ENCODE results near the gene WIPF2.

The WIPF2 gene

DNA sequence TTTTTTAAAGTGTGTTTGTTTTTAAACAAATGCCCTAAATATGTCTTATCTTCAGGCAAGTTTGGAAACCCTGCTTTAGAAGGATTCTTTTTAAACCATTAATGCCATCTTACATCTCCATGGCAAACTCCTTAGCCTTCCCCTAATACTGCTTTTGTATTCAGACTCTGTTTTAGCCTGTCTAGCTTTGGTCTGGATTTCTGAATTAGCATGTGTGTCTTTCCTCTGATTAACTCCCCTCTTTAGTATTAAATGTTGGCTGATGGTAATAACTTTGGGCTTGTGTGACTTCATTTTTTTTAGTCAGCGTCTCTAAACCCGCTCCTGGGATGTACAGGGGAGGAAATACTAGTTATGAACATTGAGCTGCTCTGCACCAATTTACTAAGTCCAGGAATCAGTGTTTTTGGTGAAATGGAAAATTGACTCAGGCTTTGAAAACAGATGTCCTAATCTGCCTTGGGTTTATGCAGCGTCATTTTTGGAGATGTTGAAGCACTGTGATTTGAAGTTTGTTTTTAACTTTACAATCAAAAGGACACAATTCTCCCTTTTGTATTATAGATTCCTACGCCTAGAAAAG is 22.2 kb downstream of the WIPF2 start:
- Histone ChIP-seq H3K4me2 (ENCODE audit: low read length) (no peak overlapping the region), H3K9me3 (ENCODE audit: control insufficient read depth, low read length) (no peaks in the 10 kb centered on the region), H3K27ac (no peak overlapping the region), H3K4me3 (ENCODE audit: low read depth, low read length) (no peak overlapping the region), H3K4me1 (no peaks in the 10 kb centered on the region), H3K27me3 (ENCODE audit: control insufficient read depth, insufficient read depth, low read length) (no peaks in the 10 kb centered on the region), H3K36me3 (ENCODE audit: control insufficient read depth, insufficient read depth, low read length) (no peaks in the 10 kb centered on the region), H2AFZ (no peak overlapping the region), H3K79me2 (peaks cover 60% of the 10 kb centered on the region), H3K9ac (no peak overlapping the region)
- TF ChIP-seq, protein P1, sequence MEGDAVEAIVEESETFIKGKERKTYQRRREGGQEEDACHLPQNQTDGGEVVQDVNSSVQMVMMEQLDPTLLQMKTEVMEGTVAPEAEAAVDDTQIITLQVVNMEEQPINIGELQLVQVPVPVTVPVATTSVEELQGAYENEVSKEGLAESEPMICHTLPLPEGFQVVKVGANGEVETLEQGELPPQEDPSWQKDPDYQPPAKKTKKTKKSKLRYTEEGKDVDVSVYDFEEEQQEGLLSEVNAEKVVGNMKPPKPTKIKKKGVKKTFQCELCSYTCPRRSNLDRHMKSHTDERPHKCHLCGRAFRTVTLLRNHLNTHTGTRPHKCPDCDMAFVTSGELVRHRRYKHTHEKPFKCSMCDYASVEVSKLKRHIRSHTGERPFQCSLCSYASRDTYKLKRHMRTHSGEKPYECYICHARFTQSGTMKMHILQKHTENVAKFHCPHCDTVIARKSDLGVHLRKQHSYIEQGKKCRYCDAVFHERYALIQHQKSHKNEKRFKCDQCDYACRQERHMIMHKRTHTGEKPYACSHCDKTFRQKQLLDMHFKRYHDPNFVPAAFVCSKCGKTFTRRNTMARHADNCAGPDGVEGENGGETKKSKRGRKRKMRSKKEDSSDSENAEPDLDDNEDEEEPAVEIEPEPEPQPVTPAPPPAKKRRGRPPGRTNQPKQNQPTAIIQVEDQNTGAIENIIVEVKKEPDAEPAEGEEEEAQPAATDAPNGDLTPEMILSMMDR (IDR thresholded peaks at IDR 0.05): no peak

GRCh38 chr17:40242774-40243173 is 23.7 kb downstream of the WIPF2 start:
- no peak overlapping the region for H3K4me2 ChIP-seq (ENCODE audit: low read length)
- H3K4me1 ChIP-seq: no peaks in the 10 kb centered on the region
- TF ChIP-seq, protein P1 (IDR thresholded peaks at IDR 0.05): no peak
- no peak overlapping the region for H2AFZ ChIP-seq
- H3K4me3 ChIP-seq (ENCODE audit: low read depth, low read length): no peak overlapping the region
- H3K36me3 ChIP-seq (ENCODE audit: control insufficient read depth, insufficient read depth, low read length): no peaks in the 10 kb centered on the region
- H3K79me2 ChIP-seq: peaks cover 56% of the 10 kb centered on the region
- H3K27ac ChIP-seq: no peak overlapping the region
- no peaks in the 10 kb centered on the region for H3K9me3 ChIP-seq (ENCODE audit: control insufficient read depth, low read length)
- H3K27me3 ChIP-seq (ENCODE audit: control insufficient read depth, insufficient read depth, low read length): no peaks in the 10 kb centered on the region
- H3K9ac ChIP-seq: no peak overlapping the region

GRCh38 chr17:40243761-40244160 is 24.7 kb downstream of the WIPF2 start:
- Histone ChIP-seq H3K9ac (no peak overlapping the region), H3K4me3 (ENCODE audit: low read depth, low read length) (no peak overlapping the region), H3K4me2 (ENCODE audit: low read length) (no peak overlapping the region), H3K27ac (no peak overlapping the region), H3K79me2 (peaks cover 46% of the 10 kb centered on the region), H2AFZ (no peak overlapping the region), H3K27me3 (ENCODE audit: control insufficient read depth, insufficient read depth, low read length) (no peaks in the 10 kb centered on the region), H3K36me3 (ENCODE audit: control insufficient read depth, insufficient read depth, low read length) (no peaks in the 10 kb centered on the region), H3K4me1 (no peaks in the 10 kb centered on the region), H3K9me3 (ENCODE audit: control insufficient read depth, low read length) (no peaks in the 10 kb centered on the region)
- TF ChIP-seq, protein P1 (IDR thresholded peaks at IDR 0.05): no peak

DNA sequence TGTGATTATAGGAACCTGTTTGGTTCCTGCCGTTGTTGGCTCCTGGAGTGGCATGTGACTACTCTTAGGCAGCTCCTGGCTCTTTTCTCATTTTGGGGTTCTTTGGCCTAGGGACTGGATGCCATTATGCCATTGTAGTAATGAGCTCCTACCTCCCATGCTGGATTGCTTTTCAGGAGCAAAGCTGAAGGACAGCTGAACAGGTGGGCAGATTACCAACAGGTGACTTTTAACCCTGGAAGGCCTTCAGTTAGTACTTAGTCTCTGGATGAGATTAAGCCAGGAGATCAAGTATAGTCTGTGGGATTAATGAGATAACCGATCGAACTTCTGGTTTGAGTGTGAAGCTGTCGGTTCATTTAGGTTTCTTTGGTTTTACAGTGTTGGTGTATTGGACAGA is 25.2 kb downstream of the WIPF2 start:
- no peak overlapping the region for H3K9ac ChIP-seq
- H3K4me2 ChIP-seq (ENCODE audit: low read length): no peak overlapping the region
- no peak overlapping the region for H3K27ac ChIP-seq
- peaks cover 44% of the 10 kb centered on the region for H3K79me2 ChIP-seq
- H3K4me1 ChIP-seq: no peaks in the 10 kb centered on the region
- H3K36me3 ChIP-seq (ENCODE audit: control insufficient read depth, insufficient read depth, low read length): no peaks in the 10 kb centered on the region
- H2AFZ ChIP-seq: no peak overlapping the region
- no peaks in the 10 kb centered on the region for H3K9me3 ChIP-seq (ENCODE audit: control insufficient read depth, low read length)
- H3K4me3 ChIP-seq (ENCODE audit: low read depth, low read length): no peak overlapping the region
- H3K27me3 ChIP-seq (ENCODE audit: control insufficient read depth, insufficient read depth, low read length): no peaks in the 10 kb centered on the region
- TF ChIP-seq, protein P1 (IDR thresholded peaks at IDR 0.05): no peak

DNA sequence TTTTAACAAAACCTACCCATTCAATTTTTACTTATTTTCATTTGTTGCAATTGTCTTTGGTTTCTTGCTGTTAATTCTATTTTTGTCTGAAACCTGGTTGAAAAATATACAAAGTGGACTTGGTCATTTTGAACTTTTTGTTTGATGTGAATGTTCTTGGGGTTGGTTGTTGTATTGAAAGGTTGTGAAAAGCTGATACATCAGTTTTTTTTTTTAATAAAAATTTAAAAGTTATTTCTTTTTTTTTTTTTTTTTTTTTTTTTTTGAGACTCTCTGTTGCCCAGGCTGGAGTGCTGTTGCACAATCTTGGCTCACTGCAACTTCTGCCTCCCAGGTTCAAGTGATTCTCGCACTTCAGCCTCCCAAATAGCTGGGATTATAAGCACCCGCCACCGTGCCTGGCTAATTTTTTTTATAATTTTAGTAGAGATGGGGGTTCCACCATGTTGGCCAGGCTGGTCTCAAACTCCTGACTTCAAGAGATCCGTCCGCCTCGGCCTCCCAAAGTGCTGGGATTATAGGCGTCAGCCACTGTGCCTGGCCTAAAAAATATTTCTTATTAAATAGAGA is 28.9 kb downstream of the WIPF2 start:
- no peak overlapping the region for H3K27ac ChIP-seq
- TF ChIP-seq, protein P1 (IDR thresholded peaks at IDR 0.05): no peak

More for the DNA sequence above, 28.9 kb downstream of the WIPF2 start:
- no peaks in the 10 kb centered on the region for H3K27me3 ChIP-seq (ENCODE audit: control insufficient read depth, insufficient read depth, low read length)
- no peaks in the 10 kb centered on the region for H3K4me1 ChIP-seq
- H3K9me3 ChIP-seq (ENCODE audit: control insufficient read depth, low read length): no peaks in the 10 kb centered on the region
- H3K4me2 ChIP-seq (ENCODE audit: low read length): no peak overlapping the region
- no peak overlapping the region for H3K4me3 ChIP-seq (ENCODE audit: low read depth, low read length)
- H2AFZ ChIP-seq: no peak overlapping the region
- H3K79me2 ChIP-seq: peaks cover 40% of the 10 kb centered on the region
- H3K9ac ChIP-seq: no peak overlapping the region
- H3K36me3 ChIP-seq (ENCODE audit: control insufficient read depth, insufficient read depth, low read length): no peaks in the 10 kb centered on the region

Measured in parathyroid adenoma (tissue), 2 donors.